ENCODE results near the gene DNAH6.

DNAH6 gene

GRCh38 chr2:84732897-84733778 lies 216.8 kb downstream of the DNAH6 start:
- ChIA-PET POLR2A (no interaction called here), CTCF (no interaction called here)
- no peak overlapping the region for H3K4me3 ChIP-seq (ENCODE audit: low read depth, low read length)
- TF ChIP-seq, protein P1, sequence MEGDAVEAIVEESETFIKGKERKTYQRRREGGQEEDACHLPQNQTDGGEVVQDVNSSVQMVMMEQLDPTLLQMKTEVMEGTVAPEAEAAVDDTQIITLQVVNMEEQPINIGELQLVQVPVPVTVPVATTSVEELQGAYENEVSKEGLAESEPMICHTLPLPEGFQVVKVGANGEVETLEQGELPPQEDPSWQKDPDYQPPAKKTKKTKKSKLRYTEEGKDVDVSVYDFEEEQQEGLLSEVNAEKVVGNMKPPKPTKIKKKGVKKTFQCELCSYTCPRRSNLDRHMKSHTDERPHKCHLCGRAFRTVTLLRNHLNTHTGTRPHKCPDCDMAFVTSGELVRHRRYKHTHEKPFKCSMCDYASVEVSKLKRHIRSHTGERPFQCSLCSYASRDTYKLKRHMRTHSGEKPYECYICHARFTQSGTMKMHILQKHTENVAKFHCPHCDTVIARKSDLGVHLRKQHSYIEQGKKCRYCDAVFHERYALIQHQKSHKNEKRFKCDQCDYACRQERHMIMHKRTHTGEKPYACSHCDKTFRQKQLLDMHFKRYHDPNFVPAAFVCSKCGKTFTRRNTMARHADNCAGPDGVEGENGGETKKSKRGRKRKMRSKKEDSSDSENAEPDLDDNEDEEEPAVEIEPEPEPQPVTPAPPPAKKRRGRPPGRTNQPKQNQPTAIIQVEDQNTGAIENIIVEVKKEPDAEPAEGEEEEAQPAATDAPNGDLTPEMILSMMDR (IDR thresholded peaks at IDR 0.05; ENCODE audit: insufficient read depth, low read length, missing control alignments), result no peak
- no peak for DNase-seq (ENCODE audit: low read depth, low spot score)

- no peak overlapping the region for H3K4me3 ChIP-seq (ENCODE audit: low read depth, low read length)
- TF ChIP-seq, protein P1 (IDR thresholded peaks at IDR 0.05; ENCODE audit: insufficient read depth, low read length, missing control alignments), result no peak
- POLR2A ChIA-PET, result no interaction called here
- DNase-seq (ENCODE audit: low read depth, low spot score), result no peak
- CTCF ChIA-PET, result no interaction called here
Observed at GRCh38 chr2:84735389-84735788, 219.1 kb downstream of the DNAH6 start.

DNA sequence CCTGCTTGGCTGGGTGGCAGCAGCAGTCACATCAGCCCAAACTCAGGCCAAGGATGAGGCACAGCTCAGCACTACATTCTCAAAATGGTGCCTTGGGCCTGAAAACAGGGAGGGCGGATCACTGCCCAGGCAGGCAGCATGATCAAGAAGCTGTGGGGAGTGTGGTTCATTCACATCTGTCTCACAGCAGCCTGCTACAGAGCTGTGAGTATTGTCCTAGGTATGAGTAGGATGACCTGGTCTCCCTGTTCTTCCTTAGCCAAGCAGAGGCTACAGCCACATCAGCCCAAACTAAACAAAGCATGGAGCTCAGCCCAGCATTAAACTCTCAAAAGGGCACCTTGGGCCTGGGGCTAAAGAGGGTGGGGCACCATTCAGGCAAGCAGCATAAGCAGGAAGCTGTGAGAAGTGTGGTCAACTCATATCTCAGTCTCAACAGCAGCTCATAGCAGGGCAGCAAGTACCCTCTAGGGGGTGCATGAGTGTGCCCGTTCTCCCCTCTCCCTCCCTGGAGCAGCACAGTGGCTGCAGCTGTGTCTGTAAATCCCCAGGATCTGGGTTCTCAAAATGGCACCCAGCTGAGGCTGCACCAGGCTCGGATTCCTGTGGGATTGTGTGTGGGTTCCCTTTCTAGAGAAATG lies 225.0 kb downstream of the DNAH6 start:
- no peak overlapping the region for H3K4me3 ChIP-seq (ENCODE audit: low read depth, low read length)
- ChIA-PET CTCF (interaction anchor here (0.8 to 1.8 kb wide), 2 partner anchors 13 to 185 kb away, joined by 3 to 5 read pairs; no protein-coding TSS in a partner anchor), POLR2A (interaction anchor here (0.5 kb wide), 1 partner anchor 176 kb away, joined by 3 read pairs; no protein-coding TSS in a partner anchor)
- TF ChIP-seq, protein P1 (IDR thresholded peaks at IDR 0.05; ENCODE audit: insufficient read depth, low read length, missing control alignments), result peak; percentile 48
- no peak for DNase-seq (ENCODE audit: low read depth, low spot score)

- no peak overlapping the region for H3K4me3 ChIP-seq (ENCODE audit: low read depth, low read length)
- POLR2A ChIA-PET, result no interaction called here
- DNase-seq (ENCODE audit: low read depth, low spot score), result no peak
- TF ChIP-seq, protein P1 (IDR thresholded peaks at IDR 0.05; ENCODE audit: insufficient read depth, low read length, missing control alignments), result no peak
- CTCF ChIA-PET, result no interaction called here
Observed at GRCh38 chr2:84748341-84748740, 232.0 kb downstream of the DNAH6 start.

GRCh38 chr2:84749442-84749841 lies 233.1 kb downstream of the DNAH6 start:
- H3K4me3 ChIP-seq (ENCODE audit: low read depth, low read length), result no peak overlapping the region
- TF ChIP-seq, protein P1 (IDR thresholded peaks at IDR 0.05; ENCODE audit: insufficient read depth, low read length, missing control alignments), result no peak
- POLR2A ChIA-PET, result no interaction called here
- no peak for DNase-seq (ENCODE audit: low read depth, low spot score)
- CTCF ChIA-PET, result no interaction called here

- DNase-seq (ENCODE audit: low read depth, low spot score), result no peak
- H3K4me3 ChIP-seq (ENCODE audit: low read depth, low read length), result no peak overlapping the region
- CTCF ChIA-PET, result interaction anchor here (1.0 kb wide), 1 partner anchor 13 kb away, joined by 3 read pairs; no protein-coding TSS in a partner anchor
- POLR2A ChIA-PET, result no interaction called here
- TF ChIP-seq, protein P1 (IDR thresholded peaks at IDR 0.05; ENCODE audit: insufficient read depth, low read length, missing control alignments), result no peak
Observed at GRCh38 chr2:84755096-84755495, 238.8 kb downstream of the DNAH6 start.

Measured in AG04449 (cell line).